HepG2 (cell line): ENCODE data around the gene RGS14. TPM values are rescaled to one million over a fixed set of nuclear protein-coding genes. Genes with fewer than 3 reads are reported as not detected.

Experiments used
- CERS6 ChIP-seq: sonication (generic); formaldehyde crosslinking; IDR thresholded peaks from 2 replicates; pipeline ENCODE4 v1.5.0; 2020; ENCODE audit warnings: missing genetic modification reagents
- CREB3 ChIP-seq: sonication (generic); formaldehyde crosslinking; IDR thresholded peaks from 2 replicates; pipeline ENCODE4 v1.5.0; 2020; ENCODE audit warnings: missing genetic modification reagents
- E2F1 ChIP-seq: sonication (generic); formaldehyde crosslinking; IDR thresholded peaks from 2 replicates; pipeline ENCODE4 v1.5.0; 2020; ENCODE audit warnings: missing genetic modification reagents
- FOXC1 ChIP-seq: sonication (generic); formaldehyde crosslinking; IDR thresholded peaks from 2 replicates; pipeline ENCODE4 v1.8.0; 2022; ENCODE audit warnings: mild to moderate bottlenecking, missing genetic modification reagents, borderline replicate concordance
- HHEX ChIP-seq: IDR thresholded peaks from 2 replicates; pipeline ENCODE4 v1.6.1; 2016; ENCODE audit warnings: control low read depth
- MTERF4 ChIP-seq: sonication (generic); formaldehyde crosslinking; IDR thresholded peaks from 2 replicates; pipeline ENCODE4 v1.8.0; 2023; ENCODE audit warnings: mild to moderate bottlenecking, missing genetic modification reagents
- NR3C1 ChIP-seq: sonication (generic); formaldehyde crosslinking; IDR thresholded peaks from 2 replicates; pipeline ENCODE4 v1.4.0; 2020; ENCODE audit warnings: missing genetic modification reagents
- SMC3 ChIP-seq: IDR thresholded peaks from 2 replicates; pipeline ENCODE4 v1.6.1; 2011; ENCODE audit warnings: low read length, improper control_type of control experiment
- SUZ12 ChIP-seq: fragments of 150-350 bp; IDR thresholded peaks from 2 replicates; pipeline ENCODE4 v1.6.1; 2014; ENCODE audit warnings: low read depth, low read length
- TCF12 ChIP-seq, 2 experiments: fragments of 450-650 bp in 1 of 2; sonication (generic) in 1 of 2; formaldehyde crosslinking in 1 of 2; IDR thresholded peaks; 2 replicates each; pipeline versions ENCODE4 v1.6.1 to v1.8.0; 2017 to 2022; ENCODE audit warnings: antibody characterized with exemption in 1 of 2, mild to moderate bottlenecking in 1 of 2, missing genetic modification reagents in 1 of 2, moderate library complexity in 1 of 2
- ZHX1 ChIP-seq: sonication (generic); formaldehyde crosslinking; IDR thresholded peaks from 2 replicates; pipeline ENCODE4 v1.8.1; 2022; ENCODE audit warnings: low read depth, mild to moderate bottlenecking, missing genetic modification reagents
- ZNF10 ChIP-seq: sonication (generic); formaldehyde crosslinking; IDR thresholded peaks from 2 replicates; pipeline ENCODE4 v1.4.0; 2020; ENCODE audit warnings: mild to moderate bottlenecking, low read depth, missing genetic modification reagents, borderline replicate concordance
- ZNF143 ChIP-seq: sonication (generic); formaldehyde crosslinking; IDR thresholded peaks from 2 replicates; pipeline ENCODE4 v1.4.0; 2020; ENCODE audit warnings: missing genetic modification reagents
- ZNF512 ChIP-seq: sonication (generic); formaldehyde crosslinking; IDR thresholded peaks from 2 replicates; pipeline ENCODE4 v1.4.0; 2020; ENCODE audit warnings: mild to moderate bottlenecking, missing genetic modification reagents
- ZNF629 ChIP-seq: sonication (generic); formaldehyde crosslinking; conservative IDR thresholded peaks from 2 replicates; pipeline ENCODE4 v1.5.0; 2020; ENCODE audit warnings: missing genetic modification reagents
- ZNF670 ChIP-seq: sonication (generic); formaldehyde crosslinking; IDR thresholded peaks from 2 replicates; pipeline ENCODE4 v1.8.0; 2022; ENCODE audit warnings: mild to moderate bottlenecking, missing genetic modification reagents, borderline replicate concordance
- ZNF674 ChIP-seq: sonication (generic); formaldehyde crosslinking; IDR thresholded peaks from 2 replicates; pipeline ENCODE4 v1.5.0; 2020; ENCODE audit warnings: low read depth, mild to moderate bottlenecking, missing genetic modification reagents
- ZNF747 ChIP-seq: sonication (generic); formaldehyde crosslinking; IDR thresholded peaks from 2 replicates; pipeline ENCODE4 v1.8.1; 2023; ENCODE audit warnings: missing genetic modification reagents, mild to moderate bottlenecking, borderline replicate concordance
- ZNF83 ChIP-seq: sonication (generic); formaldehyde crosslinking; IDR thresholded peaks from 2 replicates; pipeline ENCODE4 v1.4.0; 2020; ENCODE audit warnings: missing genetic modification reagents, mild to moderate bottlenecking, borderline replicate concordance
- polyA plus RNA-seq, 8 experiments: library from polyadenylated mRNA; depleted of rRNA in 3 of 8; stranded (reverse) in 7 of 8; unstranded in 1 of 8; fragments of >200 nt; fragmentation: Illumina TruSeq in 4 of 8; extraction: Trizol in 4 of 8; gene quantifications; 2 replicates each; pipeline versions ENCODE4 v1.2.1 to v1.2.3, GENCODE V29; 2011 to 2016; ENCODE audit warnings: low read depth in 4 of 8, missing spikeins in 1 of 8, mixed read lengths in 1 of 8; ENCODE audit not compliant: insufficient read depth in 1 of 8
- total RNA-seq, 5 experiments: library from RNA; depleted of rRNA; stranded (reverse); fragments of >200 nt; fragmentation: Illumina TruSeq; extraction: Trizol; gene quantifications; 2 replicates each; pipeline ENCODE4 v1.2.3, GENCODE V29; 2016; ENCODE audit warnings: low read depth in 1 of 5

Gene RGS14
- total and polyA plus RNA-seq, 2 of the 13 experiments (the other 11 are each of a cell fraction or from before 2014, with no cell fraction given): 11.1 to 17.2 TPM

GRCh38 chr5:177370488-177371119, 12.9 kb downstream of the RGS14 start (continued):
- TF ChIP-seq ZNF629 (CRISPR knock-in tag) (0 out of 2 replicates have a peak, but pooled peaks have one; percentile 6), ZNF10 (no peak), MTERF4 (CRISPR knock-in tag) (no peak), ZNF670 (CRISPR knock-in tag) (no peak), ZHX1 (CRISPR knock-in tag) (no peak), ZNF143 (CRISPR knock-in tag) (no peak; the same call in 1 of the 2 replicates), E2F1 (CRISPR knock-in tag) (no peak), ZNF83 (CRISPR knock-in tag) (no peak), ZNF512 (CRISPR knock-in tag) (no peak), CREB3 (CRISPR knock-in tag) (no peak), TCF12 (IDR thresholded peaks at IDR 0.05) (no peak), TCF12 (CRISPR knock-in tag; IDR thresholded peaks at IDR 0.05) (no peak), CERS6 (CRISPR knock-in tag) (no peak), SUZ12 (no peak), FOXC1 (CRISPR knock-in tag) (peak; percentile 42; the same call in 1 of the 2 replicates), ZNF747 (CRISPR knock-in tag) (no peak), NR3C1 (CRISPR knock-in tag) (no peak), ZNF674 (no peak), SMC3 (peak; percentile 34; the same call in 1 of the 2 replicates), HHEX (CRISPR knock-in tag) (no peak)
